ENCODE results near the gene LRRC75B. TPM values are rescaled to one million over a fixed set of nuclear protein-coding genes. Genes with fewer than 3 reads are reported as not detected.

LRRC75B gene
- total and polyA plus RNA-seq, 10 donors, result 2.9 to 6.7 (median 5.4) TPM

GRCh38 chr22:24536089-24536488 is 56.8 kb downstream of the LRRC75B start:
- no peak for DNase-seq
- Histone ChIP-seq H3K27me3 (replicated peaks in 1 of 7) (no peaks in the 10 kb centered on the region), H3K9me3 (no peaks in the 10 kb centered on the region), H3K27ac (no peak overlapping the region), H3K36me3 (peaks cover 0 to 50% (median 17%) of the 10 kb centered on the region in 6 donors), H3K4me3 (no peak overlapping the region), H3K4me1 (peaks cover 0 to 9% (median 0%) of the 10 kb centered on the region in 6 donors)
- intact Hi-C loops (cut with DNase I; ENCODE audit: low total_unique reads), result no loop called here
- TF ChIP-seq CTCF (IDR thresholded peaks at IDR 0.05 in 8 of 11, conservative IDR thresholded peaks at IDR 0.05 in 3 of 11), result no peak
- no peak for TF ChIP-seq POLR2A (IDR thresholded peaks at IDR 0.05)
- no peak for TF ChIP-seq POLR2AphosphoS5 (IDR thresholded peaks at IDR 0.05)
- 83 to 98% (median 92%) methylated on average over 3 of the region's 3 CpGs for WGBS, 5 donors

Other genes starting within 250 kb of the LRRC75B start
- 10 to 100 TPM; 15.8 to 31.1 (median 25.2) TPM for gene ADORA2A, start 165.5 kb downstream of the LRRC75B start, total RNA-seq
- gene ADORA2A, start 165.5 kb downstream of the LRRC75B start, polyA plus RNA-seq, result 10 to 100 TPM in 2 of 3 donors, 1 to 10 TPM in 1; 8.3 to 14.8 (median 14.2) TPM
- gene UPB1, start 97.7 kb downstream of the LRRC75B start, total RNA-seq, result 1 to 10 TPM in 6 of 7 donors, under 1 TPM in 1; 0.92 to 3.9 (median 2.0) TPM
- gene UPB1, start 97.7 kb downstream of the LRRC75B start, polyA plus RNA-seq, result 1 to 10 TPM in 1 of 3 donors, under 1 TPM in 2; 0.38 to 1.5 (median 0.47) TPM
- 100 to 1,000 TPM in 5 of 7 donors, 10 to 100 TPM in 2; 85.4 to 162 (median 112) TPM for gene GUCD1, start 37.9 kb downstream of the LRRC75B start, total RNA-seq
- 100 to 1,000 TPM in 2 of 3 donors, 10 to 100 TPM in 1; 82.6 to 108 (median 105) TPM for gene GUCD1, start 37.9 kb downstream of the LRRC75B start, polyA plus RNA-seq
- gene SNRPD3, start 37.1 kb downstream of the LRRC75B start, total RNA-seq, result 100 to 1,000 TPM in 2 of 7 donors, 10 to 100 TPM in 5; 52.0 to 142 (median 66.3) TPM
- gene SNRPD3, start 37.1 kb downstream of the LRRC75B start, polyA plus RNA-seq, result 100 to 1,000 TPM in 2 of 3 donors, 10 to 100 TPM in 1; 89.8 to 113 (median 113) TPM
- gene GGT1, start 10.1 kb upstream of the LRRC75B start, total RNA-seq, result 10 to 100 TPM; 11.3 to 22.9 (median 18.4) TPM
- 10 to 100 TPM; 10.9 to 27.2 (median 15.1) TPM for gene GGT1, start 10.1 kb upstream of the LRRC75B start, polyA plus RNA-seq
- not detected for gene PIWIL3, start 181.6 kb upstream of the LRRC75B start, total RNA-seq
- gene PIWIL3, start 181.6 kb upstream of the LRRC75B start, polyA plus RNA-seq, result not detected
- 1 to 10 TPM in 3 of 7 donors, under 1 TPM in 4; 0.37 to 1.3 (median 0.70) TPM for gene SGSM1, start 213.1 kb upstream of the LRRC75B start, total RNA-seq
- under 1 TPM; 0.16 to 0.33 (median 0.22) TPM for gene SGSM1, start 213.1 kb upstream of the LRRC75B start, polyA plus RNA-seq